Ishikawa (cell line): ENCODE data around the gene TMEM181.
A peak's percentile ranks its signal among the peaks of the same experiment; 100 is the strongest.

Experiments
- CEBPB ChIP-seq: IDR thresholded peaks from 2 replicates; pipeline ENCODE4 v1.6.1; 2012
- CREB1 ChIP-seq: IDR thresholded peaks from 2 replicates; pipeline ENCODE4 v1.6.1; 2012; ENCODE audit warnings: low read depth
- EGR1 ChIP-seq: IDR thresholded peaks from 2 replicates; pipeline ENCODE4 v1.6.1; 2012
- EP300 ChIP-seq: IDR thresholded peaks from 2 replicates; pipeline ENCODE4 v1.6.1; 2012; ENCODE audit warnings: borderline replicate concordance
- FOXM1 ChIP-seq: IDR thresholded peaks from 2 replicates; pipeline ENCODE4 v1.6.1; 2012; ENCODE audit warnings: low read depth, borderline replicate concordance
- MAX ChIP-seq: IDR thresholded peaks from 2 replicates; pipeline ENCODE4 v1.6.1; 2012
- NFIC ChIP-seq: IDR thresholded peaks from 2 replicates; pipeline ENCODE4 v1.6.1; 2012
- RAD21 ChIP-seq: IDR thresholded peaks from 2 replicates; pipeline ENCODE4 v1.6.1; 2012; ENCODE audit warnings: low read depth
- REST ChIP-seq: IDR thresholded peaks from 2 replicates; pipeline ENCODE4 v1.6.1; 2012; ENCODE audit warnings: low read depth, mild to moderate bottlenecking
- TAF1 ChIP-seq: IDR thresholded peaks from 2 replicates; pipeline ENCODE4 v1.6.1; 2012; ENCODE audit warnings: low read depth, mild to moderate bottlenecking
- TCF12 ChIP-seq: IDR thresholded peaks from 2 replicates; pipeline ENCODE4 v1.6.1; 2012; ENCODE audit warnings: low read depth
- TEAD4 ChIP-seq: IDR thresholded peaks from 2 replicates; pipeline ENCODE4 v1.6.1; 2012
- USF1 ChIP-seq: IDR thresholded peaks from 2 replicates; pipeline ENCODE4 v1.6.1; 2012
- YY1 ChIP-seq: IDR thresholded peaks from 2 replicates; pipeline ENCODE4 v1.6.1; 2012; ENCODE audit warnings: low read depth
- ZBTB7A ChIP-seq: IDR thresholded peaks from 2 replicates; pipeline ENCODE4 v1.6.1; 2012; ENCODE audit warnings: low read depth

Gene TMEM181

GRCh38 chr6:158622545-158623190 is 62.8 kb downstream of the TMEM181 start:
- no peak for TF ChIP-seq TCF12
- TF ChIP-seq ZBTB7A: no peak
- no peak for TF ChIP-seq CREB1
- no peak for TF ChIP-seq CEBPB
- no peak for TF ChIP-seq FOXM1
- TF ChIP-seq TAF1: no peak
- no peak for TF ChIP-seq EGR1
- no peak for TF ChIP-seq YY1
- TF ChIP-seq NFIC: no peak
- TF ChIP-seq REST: no peak
- no peak for TF ChIP-seq MAX
- no peak for TF ChIP-seq USF1
- no peak for TF ChIP-seq RAD21
- no peak for TF ChIP-seq EP300
- no peak for TF ChIP-seq TEAD4

- TF ChIP-seq EP300 (0 out of 2 replicates have a peak, but pooled peaks have one; percentile 20), TCF12 (peak; percentile 85), RAD21 (no peak), NFIC (peak; percentile 30)
Measured at GRCh38 chr6:158624684-158625682, 65.1 kb downstream of the TMEM181 start.

- no peak for TF ChIP-seq EGR1
- no peak for TF ChIP-seq TEAD4
- TF ChIP-seq TCF12: no peak
- TF ChIP-seq REST: no peak
- TF ChIP-seq USF1: no peak
- TF ChIP-seq RAD21: no peak
- TF ChIP-seq YY1: no peak
- no peak for TF ChIP-seq EP300
- TF ChIP-seq NFIC: no peak
- no peak for TF ChIP-seq MAX
- no peak for TF ChIP-seq CREB1
Measured at GRCh38 chr6:158625881-158626305, 66.0 kb downstream of the TMEM181 start.

GRCh38 chr6:158626360-158627167 is 66.7 kb downstream of the TMEM181 start:
- TF ChIP-seq RAD21 (no peak), TAF1 (no peak), TCF12 (no peak), YY1 (no peak), TEAD4 (no peak), CREB1 (no peak), FOXM1 (no peak), REST (no peak), ZBTB7A (no peak), CEBPB (no peak), EGR1 (no peak), NFIC (no peak), USF1 (no peak), MAX (no peak), EP300 (no peak)
